ENCODE results near the gene RNU5B-1.
"Not testable (repeated sequence)": the region's sequence is repeated elsewhere in the genome, so short reads cannot be mapped to it uniquely, and the experiment has no call there.

Gene RNU5B-1

DNA sequence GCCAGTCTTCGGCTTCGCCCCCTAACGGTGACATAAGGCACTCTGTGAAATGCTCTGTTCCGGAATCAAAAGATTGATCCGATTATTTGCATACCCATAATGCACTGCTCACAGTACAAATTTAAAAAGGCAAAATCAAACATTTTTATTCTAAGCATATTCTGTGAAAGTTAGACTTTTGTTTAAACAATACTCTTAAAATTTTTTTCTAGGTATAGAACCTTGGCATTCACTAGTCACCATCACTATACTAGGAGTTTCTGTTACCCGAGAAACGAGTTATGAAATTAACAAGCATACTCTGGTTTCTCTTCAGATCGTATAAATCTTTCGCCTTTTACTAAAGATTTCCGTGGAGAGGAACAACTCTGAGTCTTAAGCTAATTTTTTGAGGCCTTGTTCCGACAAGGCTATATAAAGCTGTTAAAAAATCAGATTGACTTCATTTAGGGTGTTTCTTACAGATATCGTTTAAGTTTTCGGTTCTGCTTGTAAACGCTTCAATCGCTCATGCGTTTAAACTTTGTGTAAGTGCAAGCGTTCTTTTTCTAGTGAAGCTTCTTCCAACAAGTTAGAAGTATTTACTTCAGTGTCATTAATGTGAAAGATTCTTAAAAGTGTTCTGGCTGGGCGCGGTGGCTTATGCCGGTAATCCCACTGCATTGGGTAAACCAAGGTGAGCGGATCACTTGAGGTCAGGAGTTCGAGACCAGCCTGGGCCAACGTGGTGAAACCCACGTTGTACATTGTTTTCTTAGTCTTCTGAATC lies at the start of gene RNU5B-1:
TSS of gene RNU5B-1 (plus strand) at position 297 of the 769 bp plus-strand sequence.
- DNase-seq (ENCODE audit: low read depth in 2 of 3, low spot score in 2 of 3): peak; percentile 59 to 81 (median 69)

DNA sequence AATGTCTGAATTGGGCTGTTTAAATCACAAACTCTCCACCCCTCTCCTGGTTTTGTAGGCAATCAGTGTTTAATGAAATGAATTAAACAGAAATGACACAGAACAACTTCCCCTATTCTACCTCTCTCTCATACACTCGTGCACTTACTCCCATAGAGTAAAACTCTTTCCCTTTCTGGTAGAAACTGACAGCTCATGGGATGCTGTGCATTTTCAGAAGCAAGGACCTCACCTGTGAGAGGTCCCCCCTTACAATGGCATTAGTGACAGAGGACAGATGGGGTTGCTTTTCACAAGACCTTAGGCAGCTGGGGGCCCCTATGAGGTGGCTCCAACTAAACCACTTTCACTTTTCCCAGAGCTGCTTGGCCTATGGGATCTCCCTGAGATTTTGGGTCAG lies 49.7 kb upstream of the RNU5B-1 start:
- DNase-seq (ENCODE audit: low read depth in 2 of 3, low spot score in 2 of 3): no peak

DNA sequence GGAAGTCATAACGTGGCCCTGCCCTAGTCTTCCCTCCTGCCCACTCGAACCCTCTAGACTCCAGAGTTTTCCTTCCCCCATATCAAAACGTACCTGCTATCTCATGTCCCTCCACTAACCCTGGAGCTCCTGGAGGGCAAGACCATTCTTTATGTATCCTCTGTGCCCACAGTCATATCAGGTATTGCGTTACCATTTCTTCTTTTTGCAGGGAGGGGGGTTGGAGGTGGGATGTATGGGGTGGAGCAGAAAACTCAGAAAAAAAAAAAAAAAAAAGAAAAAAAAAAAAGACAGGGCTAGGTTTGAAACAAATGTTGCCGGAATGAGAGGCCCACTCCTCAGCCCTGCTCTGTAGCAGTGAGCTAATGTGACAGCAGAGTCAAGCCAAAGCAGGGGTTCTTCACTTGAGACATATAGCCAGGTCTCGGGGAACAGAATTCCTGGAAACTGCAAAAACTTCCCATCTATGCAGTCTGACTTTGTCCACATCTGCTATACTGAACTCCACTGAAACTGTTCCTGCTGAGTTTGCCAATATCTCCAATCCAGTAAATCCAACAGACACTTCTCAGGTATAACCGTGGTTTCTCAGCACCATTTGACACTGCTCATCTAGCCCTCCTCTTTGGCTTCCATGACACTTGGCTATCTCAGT lies 48.9 kb upstream of the RNU5B-1 start:
- DNase-seq (ENCODE audit: low read depth in 2 of 3, low spot score in 2 of 3): no peak

DNA sequence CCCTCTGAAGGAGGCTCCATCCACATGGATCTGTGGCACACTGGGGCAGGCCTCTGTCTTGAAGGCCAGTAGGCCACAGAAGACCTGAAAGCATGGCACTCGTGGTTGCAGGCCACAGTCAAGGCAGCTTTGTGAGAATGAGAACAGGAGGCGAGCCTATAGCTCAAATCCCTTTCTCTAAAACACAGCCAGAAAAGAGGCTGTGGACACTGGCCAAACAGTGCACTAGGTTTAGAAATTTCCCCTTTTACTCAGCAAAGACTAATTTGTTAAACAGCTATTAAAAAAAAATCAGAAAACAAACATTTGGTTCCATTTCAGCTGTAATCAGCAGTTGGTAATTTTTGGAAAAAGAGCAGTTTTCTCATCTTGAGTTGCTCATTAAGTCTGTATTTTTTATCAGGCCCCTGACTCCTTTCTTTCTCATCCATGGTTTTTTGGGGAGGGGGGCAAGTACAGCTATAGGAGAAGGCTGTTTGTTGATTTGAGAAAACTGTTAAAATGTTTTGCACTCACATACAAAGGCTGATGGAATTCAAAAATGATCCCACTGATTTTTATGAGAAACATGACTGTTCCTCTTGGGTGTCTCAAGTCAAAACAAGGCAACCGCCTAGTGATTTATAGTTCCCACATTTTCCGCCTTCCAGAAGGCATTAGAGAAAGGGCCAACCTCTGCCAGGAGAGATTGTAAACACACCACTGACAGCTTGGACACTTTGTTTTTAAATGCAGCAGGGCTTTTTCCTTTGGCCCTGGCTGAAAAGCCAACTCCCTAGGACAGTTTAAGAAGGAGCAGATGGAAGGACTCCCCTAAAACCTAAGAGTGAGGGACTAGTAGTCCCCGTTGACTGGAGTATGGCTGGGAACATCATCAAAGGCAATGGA lies 45.9 kb upstream of the RNU5B-1 start:
- no peak for DNase-seq (ENCODE audit: low read depth in 2 of 3, low spot score in 2 of 3)

DNA sequence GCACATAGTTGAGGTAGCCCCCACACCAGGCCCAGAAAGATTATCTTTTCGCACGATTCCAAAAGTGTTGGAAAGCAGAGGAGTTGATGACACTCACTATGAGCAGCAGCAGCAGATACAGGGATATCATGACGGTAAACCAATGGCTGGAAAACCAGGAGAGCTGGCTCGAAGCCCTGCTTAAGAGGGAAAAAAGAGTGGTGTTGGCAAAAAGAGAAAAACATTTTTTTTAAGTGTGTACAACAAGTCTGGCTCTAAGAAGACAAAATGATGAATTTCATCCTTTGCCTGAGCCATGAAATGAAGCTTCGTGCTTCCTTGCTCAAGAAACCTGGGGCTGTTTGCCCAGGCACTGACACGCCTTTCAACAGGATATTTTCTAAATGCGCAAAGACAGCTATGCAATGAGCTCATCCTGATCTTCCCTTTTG lies 45.1 kb upstream of the RNU5B-1 start:
- no peak for DNase-seq (ENCODE audit: low read depth in 2 of 3, low spot score in 2 of 3)

DNA sequence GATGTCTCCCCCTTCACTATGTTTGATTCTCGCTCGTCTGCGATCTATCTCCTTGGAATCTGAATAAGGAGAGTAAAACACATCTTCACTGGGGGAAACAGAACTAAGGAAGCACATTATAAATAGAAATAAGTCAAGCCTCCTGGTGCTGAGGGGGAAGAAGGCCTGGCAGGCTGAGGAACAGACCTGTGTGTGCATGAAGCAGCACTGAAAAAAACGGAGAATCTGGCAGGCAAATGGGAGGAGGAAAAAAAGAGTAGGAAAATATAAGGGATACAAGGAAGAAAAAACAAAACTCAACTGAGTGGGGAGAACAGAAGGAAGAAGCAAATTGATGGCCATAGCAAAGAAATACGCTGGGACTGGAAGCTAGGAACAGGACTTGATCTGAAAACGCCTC lies 43.5 kb upstream of the RNU5B-1 start:
- DNase-seq (ENCODE audit: low read depth in 2 of 3, low spot score in 2 of 3): no peak

DNA sequence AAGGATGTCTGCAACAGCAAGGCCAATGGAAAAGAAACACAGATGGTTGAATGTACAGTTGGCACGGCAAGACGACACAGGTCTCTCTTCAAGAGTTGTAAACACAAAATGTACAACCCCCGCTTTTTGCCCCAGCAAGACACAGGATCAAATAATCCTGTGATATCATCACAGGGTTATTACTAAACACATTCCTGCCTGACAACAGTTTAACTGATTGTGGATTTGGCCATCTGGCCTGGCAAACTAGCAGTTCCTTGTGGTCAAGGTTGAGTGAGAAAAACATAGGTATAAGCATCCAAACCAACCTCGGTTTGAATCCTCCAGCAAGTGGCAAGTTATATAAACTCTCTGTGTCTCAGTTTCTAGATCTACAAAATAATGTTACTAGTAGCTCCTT lies 41.2 kb upstream of the RNU5B-1 start:
- DNase-seq (ENCODE audit: low read depth in 2 of 3, low spot score in 2 of 3): no peak

DNA sequence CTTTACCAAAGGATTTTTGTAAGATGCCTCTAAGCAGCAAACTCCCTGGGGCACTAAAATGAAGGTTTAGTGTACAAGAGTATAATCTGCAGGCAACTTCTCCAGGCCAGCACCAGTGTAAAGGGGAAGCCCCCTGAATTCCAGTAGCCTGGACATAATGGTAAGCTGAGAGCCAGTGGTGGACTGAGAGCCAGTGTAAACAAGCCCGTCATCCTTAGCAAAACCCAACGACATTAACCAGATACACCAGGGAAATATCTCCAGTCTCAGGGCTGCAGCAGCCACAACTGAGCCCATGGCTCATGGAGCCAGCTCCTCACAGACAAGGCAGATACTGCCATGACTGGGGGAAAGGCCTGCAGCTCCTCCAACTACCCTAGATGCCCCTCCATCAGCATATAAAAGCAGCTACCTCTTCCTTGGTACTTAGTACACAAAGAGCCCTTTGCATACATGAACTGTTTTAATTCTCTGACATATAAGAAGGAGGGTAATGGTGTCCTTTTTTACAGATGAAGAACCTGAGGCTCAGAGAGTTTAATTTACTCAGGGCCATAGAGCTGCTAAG lies 39.5 kb upstream of the RNU5B-1 start:
- no peak for DNase-seq (ENCODE audit: low read depth in 2 of 3, low spot score in 2 of 3)

DNA sequence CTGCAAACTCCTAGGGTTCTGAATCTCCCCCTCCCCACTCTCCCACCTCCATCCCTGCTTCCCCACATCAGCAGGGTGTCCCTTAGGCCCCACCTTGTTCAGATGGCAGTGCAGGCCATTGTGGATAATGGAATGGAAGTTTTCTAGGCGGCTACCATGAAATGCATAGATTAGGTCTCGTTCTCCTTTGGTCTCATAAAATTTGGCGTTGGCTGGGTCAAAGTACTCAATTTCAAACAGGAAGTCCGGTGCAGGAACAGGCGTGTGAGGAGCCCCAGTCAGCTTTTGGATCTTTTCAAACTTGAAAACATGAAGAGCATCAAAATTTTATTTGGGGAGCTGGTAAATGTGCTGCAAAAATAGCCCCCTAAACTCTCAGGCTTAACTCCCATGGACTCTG lies 38.0 kb upstream of the RNU5B-1 start:
- DNase-seq (ENCODE audit: low read depth in 2 of 3, low spot score in 2 of 3): no peak

DNA sequence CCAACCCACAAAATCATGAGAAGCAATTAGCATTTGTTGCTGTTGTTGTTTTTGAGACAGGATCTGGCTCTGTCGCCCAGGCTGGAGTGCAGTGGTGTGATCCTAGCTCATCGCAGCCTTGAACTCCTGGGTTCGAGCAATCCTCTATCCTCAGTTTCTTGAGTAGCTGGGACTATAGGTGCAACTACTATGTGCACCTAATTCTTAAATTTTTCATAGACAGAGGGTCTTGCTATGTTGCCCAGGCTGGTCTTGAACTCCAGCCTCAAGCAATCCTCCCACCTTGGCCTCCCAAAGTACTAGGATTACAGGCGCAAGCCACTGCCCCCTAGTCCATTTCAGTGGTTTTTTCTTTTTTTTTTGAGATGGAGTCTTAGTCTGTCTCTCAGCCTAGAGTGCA lies 36.1 kb upstream of the RNU5B-1 start:
- no peak for DNase-seq (ENCODE audit: low read depth in 2 of 3, low spot score in 2 of 3)

DNA sequence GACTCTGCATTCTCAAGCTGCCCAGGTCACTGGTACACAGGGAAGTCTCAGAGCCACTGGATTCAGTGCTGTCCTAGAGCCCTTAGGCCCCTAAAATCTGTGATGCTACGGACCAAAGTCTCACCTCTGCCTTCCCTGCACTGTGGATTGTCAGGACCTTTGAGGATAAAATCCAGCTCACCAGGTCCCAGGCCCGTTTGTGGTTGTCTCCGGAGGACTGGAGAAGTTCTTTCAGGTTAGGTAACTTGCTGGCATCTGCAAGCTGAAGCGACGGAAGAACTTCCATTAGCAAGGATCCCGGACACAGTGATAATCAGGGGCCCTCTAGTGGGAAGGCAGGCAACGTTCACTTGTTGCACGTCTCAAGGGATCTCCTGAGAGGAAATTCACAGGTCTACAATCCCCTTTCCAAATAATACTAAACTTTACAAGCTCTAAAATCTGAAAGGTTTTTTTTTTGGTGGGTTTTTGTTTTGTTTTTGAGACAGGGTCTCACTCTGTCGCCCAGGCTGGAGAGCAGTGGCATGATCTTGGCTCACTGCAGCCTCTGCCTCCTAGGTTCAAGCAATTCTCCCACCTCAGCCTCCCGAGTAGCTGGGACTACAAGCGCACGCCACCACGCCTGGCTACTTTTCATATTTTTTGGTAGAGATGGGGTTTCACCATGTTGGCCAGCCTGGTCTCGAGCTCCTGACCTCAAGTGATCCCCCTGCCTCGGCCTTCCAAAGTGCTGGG lies 33.5 kb upstream of the RNU5B-1 start:
- DNase-seq (ENCODE audit: low read depth in 2 of 3, low spot score in 2 of 3): not testable (repeated sequence)

DNA sequence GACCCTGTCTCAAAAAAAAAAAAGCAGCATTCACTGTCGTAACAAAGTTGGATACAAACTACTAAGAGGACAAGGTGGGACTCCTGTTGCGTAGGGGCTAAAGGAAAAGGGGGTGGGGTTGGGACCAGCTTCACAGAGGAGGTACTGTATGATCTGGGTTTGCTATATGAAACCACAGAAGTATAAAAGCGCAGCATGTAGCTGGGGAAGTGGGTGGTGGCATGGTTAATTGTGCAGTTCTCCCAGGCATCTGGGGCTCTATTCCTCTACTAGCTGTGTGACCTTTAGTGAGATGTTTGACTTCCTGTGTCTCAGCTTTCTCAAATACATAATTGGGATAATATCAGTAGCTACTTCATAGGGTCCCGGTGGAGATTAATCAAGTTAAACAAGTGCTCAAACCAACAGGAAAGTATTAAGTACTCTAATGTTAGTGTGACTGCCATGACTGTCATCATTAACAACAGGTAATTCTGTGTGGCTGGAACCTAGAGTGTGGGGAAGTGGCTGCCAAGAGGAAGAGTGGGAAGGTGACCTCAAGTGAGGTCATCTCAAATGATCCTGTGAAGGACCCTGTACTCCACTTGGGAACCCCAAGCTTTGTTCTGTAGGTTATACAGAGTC lies 29.3 kb upstream of the RNU5B-1 start:
- no peak for DNase-seq (ENCODE audit: low read depth in 2 of 3, low spot score in 2 of 3)

DNA sequence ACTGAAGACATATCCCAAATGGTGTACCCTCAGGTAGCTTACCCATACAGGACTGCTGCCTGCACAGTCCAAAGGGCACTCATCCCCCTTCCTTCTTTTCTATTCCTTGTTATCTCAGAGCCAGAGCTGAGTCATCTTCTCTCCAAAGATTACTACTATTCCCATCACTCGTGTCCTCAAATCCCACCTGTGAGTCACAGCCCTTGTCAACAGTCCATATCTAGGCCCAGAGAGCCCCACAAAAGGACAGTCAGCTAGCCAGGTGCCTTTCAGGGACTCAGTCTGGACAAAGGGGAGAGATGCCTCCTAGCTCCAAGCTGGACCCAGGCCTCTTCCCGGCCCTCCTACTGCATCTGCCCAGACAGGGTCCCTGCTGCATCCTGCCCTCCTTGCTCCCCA lies 28.8 kb upstream of the RNU5B-1 start:
- no peak for DNase-seq (ENCODE audit: low read depth in 2 of 3, low spot score in 2 of 3)

DNA sequence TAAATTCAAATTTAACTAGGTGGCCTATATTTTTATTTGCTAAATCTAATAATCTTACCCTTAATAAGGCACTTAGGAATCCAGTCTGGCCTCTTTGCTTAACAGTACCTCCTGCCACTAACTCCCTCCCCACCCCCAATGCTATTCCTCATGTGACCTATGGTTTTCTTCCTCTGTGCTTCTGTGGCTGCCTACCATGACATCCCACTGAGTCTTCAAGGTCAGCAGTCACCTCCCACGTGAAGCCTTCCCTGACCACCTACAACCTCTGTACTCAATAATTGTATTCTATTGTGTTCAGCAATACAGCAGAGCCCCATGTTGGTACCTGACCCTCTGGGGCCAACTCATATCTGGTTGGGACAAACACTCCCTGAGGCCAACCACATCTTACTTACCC lies 27.5 kb upstream of the RNU5B-1 start:
- DNase-seq (ENCODE audit: low read depth in 2 of 3, low spot score in 2 of 3): no peak

DNA sequence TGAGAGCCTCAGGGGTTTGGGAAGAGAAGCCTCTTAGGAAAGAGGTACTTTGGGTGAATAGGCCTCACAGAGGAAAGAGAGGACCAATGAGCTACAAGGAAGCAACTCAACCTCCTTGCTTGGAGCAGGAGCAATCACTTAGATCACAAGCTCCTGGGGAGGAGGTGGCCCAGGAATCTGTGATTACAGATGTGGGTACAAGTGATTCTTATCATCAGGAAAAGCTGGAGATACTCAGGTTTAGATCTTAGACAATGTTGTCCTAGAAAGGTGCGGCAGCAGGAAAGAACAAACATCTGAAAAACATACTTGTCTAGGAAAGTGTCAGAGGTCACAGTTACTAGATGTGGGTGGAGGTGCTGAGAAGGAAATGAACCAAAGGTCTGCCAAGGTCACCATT lies 26.0 kb upstream of the RNU5B-1 start:
- no peak for DNase-seq (ENCODE audit: low read depth in 2 of 3, low spot score in 2 of 3)

DNA sequence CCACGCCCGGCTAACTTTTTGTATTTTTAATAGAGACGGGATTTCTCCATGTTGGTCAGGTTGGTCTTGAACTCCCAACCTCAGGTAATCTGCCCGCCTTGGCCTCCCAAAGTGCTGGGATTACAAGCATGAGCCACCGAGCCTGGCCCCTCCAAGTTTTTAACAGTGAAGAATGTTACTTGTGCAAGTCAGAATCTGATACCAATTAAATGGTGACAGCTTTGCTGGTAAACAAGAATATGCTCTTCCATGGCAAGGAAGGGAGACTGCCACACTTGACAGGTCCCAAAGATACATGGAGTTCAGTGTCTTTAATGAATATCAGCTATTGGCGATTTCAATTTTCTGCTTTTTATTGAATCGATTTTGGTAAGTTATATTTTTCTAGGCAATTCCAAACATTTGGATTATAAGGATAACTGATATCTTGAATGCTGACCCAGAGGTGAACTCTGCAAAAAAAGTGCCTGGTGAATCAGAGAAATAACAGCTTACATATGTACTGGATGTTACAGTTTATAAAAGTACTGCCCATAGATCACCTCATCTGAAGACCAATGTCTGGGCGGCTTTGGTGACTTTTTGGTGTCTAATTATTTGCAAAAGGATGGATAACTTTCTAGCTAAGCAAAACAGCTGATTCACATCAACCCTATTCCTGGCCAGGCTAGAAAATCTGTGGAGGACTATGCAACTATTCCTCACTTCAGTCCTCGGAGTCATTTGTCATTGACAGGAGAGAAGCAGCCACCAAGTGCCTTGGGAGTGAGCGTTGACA lies 19.0 kb upstream of the RNU5B-1 start:
- no peak for DNase-seq (ENCODE audit: low read depth in 2 of 3, low spot score in 2 of 3)

DNA sequence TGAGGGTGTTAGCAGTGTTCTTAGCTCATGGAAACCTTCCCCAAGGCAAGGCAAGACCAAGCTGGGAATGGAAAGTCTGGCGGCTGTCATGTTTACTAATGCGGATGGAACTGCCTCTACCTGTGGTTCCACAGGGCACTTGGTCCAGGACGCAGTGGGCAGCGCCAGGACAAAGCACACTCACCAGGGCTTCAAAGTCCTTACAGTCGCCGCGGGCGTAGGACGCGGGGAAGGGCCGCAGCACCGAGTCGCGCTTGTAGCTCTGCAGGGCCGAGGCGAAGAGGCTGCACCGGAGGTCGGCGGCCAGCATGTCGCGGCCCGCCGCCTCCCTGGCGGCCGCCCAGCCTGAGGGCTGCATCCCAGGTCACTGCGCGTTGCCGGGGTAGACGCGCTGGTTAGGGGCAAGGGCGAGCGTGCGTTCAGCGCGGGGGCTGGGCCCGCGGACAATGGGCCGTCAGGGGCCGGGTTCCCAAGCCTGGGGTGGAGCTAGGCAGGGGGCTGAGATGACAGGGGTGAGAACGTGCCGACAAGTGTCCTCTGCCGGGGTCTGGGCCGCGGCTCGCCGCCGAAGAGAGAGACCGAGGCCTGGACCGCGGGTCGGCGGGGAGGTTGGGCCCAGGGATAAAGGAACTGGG lies 18.3 kb upstream of the RNU5B-1 start:
- DNase-seq (ENCODE audit: low read depth in 2 of 3, low spot score in 2 of 3): no peak

DNA sequence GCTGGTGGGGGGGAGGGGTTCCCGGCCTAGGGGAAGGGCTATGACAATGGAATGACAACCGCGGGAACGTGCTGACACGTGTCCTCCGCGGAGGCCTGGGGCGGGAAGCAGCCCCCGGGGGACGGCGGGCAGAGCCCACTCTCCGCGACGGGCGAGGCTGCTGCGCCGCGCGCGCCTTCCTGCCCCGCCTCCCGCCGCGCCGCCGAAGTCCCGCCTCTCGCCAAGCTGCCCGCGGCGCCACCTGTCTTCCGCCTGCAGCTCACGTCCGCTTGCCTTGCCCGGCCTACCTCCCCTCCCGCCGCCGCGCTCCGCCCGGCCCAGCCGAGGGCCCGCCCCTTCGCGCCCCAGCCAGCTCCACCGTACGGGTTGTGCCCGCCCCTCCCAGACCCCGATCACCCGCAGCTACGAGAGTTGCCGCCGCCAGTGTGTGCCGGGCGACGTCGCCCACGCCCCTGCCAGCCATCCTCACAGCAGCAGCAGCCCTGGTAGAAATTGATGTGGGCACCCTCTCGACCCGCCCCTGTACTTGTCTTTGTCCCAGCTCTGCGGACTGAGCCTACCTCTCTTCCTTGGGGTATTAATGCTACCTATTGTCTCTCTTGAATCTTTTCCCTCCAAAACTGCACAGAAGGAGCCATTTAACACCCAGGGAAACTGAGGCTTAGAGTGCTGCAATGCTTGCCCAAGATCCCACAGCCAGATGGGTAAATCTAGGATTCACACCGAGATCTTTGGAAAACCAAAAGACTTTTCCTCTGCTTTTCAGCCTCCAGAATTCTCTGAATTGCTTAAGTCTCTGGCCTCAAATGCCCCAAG lies 17.6 kb upstream of the RNU5B-1 start, which contains the start of gene PARP16:
TSS of gene PARP16 (minus strand) at position 180 of the 816 bp plus-strand sequence. CDS start 457 bp downstream, outside the sequence.
- DNase-seq (ENCODE audit: low read depth in 2 of 3, low spot score in 2 of 3): peak; percentile 85 to 90 (median 88)
